ENCODE data around the gene RNPEPL1.

RNPEPL1 gene

GRCh38 chr2:240578488-240578887, 10.2 kb downstream of the RNPEPL1 start:
- no peak for DNase-seq

GRCh38 chr2:240579071-240579762, 10.9 kb downstream of the RNPEPL1 start:
- no peak for DNase-seq

DNA sequence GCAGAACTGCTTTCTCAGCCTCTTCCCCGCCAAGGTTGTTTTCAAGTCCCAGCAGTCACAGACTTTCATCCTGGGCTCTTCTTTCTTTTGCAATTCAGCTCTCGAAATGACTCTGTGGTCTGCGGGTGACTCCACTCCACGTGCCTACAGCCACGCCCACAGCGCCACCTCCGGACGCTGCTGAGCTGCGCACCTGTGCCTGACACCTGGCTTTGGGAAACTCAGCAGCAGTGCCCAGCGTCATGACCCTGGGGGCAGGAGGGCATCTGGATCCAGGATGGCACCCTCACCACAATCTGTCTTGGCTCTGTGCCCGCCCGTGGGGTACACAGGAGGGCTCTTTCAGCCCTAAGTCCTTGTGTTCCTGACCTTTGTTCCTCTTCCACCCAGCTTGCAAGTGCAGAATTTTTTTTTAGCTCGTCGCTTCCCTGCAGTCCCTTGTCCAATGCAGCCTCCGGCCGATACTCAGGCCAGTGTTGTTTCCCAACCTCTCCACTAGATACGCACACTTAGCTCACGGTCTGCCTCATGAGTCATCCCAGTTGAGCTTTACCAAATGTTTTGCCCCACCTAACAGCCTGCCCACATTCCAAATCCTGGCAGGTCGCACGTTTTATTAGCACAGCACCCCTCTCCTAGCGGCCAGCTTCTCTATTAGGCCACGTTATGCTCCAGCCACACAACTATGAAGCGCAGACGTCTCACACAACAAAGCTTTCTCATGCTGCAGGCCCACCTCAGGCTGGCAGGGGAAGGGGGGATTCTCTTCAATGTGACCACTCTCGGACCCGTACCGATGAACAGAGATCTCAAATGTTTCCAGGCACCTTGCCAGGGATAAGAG, 11.7 kb downstream of the RNPEPL1 start:
- DNase-seq, result no peak

DNA sequence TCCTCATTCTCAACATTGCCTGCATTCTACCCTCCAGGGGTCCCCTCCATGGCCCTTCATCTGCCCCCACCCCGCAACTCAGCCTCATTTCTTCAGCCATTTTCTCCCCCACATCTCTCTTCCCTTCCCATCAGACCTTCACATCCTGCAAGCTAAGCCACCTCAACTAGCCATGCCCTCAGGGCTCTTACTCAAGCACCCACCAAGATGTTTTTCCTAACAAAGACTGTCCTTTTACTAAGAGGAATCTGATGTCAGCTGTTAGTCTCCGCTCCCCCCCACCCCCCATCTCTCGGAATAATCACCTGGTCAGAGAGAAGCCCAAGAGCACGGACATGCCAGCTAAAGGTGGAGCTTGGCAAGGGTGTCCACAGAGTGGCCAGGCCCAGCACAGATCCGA, 13.5 kb downstream of the RNPEPL1 start:
- DNase-seq, result no peak

GRCh38 chr2:240582781-240583180, 14.5 kb downstream of the RNPEPL1 start:
- DNase-seq, result no peak

DNA sequence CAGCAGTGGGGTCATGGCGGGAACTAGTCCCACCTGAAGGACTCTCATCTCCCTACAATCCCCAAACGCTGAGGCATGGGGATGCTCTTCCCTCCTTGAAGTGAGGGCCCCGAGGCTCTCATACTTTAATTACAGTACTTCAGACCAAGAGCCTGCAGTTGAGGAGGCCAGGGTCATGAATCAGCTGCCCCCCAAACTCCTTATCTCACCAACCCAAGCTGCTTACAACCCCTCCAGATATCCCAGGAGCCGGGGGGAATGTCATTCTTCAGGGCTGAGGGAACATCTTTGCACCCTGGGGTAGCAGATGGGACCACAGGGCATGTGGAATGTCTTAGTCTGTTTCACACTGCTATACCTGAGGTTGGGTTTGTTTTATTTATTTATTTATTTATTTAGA, 15.5 kb downstream of the RNPEPL1 start:
- DNase-seq, result no peak

- DNase-seq, result no peak
Observed at GRCh38 chr2:240584486-240585031, 16.3 kb downstream of the RNPEPL1 start.

DNA sequence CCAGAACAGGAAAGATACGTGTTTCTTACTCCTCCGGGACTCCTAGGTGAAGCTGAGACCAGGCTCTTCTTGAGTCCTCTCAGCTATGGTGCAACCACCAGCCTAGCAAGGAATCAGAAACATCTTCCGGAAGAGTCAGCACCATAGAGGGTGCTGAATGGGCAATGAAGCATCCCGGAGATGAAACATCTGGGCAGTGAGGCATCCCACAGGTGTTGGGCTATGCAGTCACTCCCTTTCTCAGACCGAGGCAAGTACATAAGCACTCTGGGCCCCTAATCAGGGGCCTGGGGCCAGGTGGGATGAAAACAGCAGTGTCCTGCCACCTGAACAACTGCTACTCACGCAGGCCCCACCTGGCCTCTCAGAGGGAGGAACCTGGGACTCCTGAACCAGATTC, 16.8 kb downstream of the RNPEPL1 start:
- DNase-seq, result no peak

DNA sequence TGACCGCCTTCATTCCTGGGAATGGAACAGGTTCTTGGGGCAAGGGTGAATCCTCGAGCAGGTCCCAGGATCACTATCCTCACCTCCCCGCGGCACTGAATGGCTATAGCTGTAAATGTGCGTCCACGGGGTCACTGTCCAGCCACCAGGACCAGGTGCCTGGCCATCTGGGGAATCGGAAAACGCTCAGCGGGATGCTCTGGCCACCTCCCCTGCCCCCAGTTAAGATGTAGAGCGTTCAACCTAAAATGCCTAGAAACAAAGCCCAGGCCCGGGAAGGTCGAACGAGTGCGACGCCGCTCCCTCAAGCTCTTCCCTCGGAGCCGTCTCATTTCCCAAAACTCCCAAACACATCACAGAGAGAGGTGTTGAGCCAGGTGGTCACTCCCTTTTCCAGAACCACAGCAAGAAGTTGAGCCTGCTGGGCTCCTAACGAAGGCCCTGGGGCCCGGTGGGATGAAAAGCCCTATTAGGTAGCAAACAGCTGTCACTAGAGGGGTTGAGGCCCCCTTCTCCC, 17.5 kb downstream of the RNPEPL1 start:
- DNase-seq, result no peak

DNA sequence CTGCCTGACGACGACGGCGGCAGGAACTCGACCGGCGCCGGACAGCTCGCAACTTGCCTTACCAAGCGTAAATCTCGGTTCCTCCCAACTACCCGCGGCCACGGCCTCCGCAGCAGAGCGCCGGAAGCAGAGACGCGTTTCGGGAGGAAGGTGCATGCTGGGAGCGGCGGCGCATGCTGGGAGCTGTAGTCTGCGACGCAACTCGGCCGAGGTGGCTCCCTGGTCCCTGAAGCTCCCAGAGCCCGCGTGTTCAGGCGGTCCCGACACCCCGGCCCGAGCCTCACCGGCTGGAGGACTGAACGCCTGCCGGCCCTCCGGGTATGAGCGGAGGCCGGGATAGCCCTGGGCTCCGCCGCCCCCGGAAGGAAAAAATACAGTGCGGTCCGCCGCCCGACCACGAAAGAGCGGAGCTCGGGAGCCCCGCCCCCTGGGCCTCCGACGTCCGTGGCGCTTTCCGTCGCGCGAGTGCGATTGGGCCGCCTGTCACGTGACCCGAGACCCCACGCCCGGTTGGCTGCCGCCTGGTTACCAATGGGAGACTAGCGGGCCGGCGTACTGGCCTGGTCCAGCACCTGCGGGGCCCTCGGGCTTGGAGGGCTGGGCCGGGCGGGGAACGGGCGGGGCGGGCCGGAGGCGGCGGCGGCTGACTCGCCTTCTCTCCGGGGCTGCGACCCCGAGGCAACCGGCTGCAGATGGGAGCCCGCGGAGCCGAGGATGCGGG, 18.1 kb downstream of the RNPEPL1 start, which contains the start of gene CAPN10:
CAPN10 (plus strand) TSS at position 537 of the 721 bp plus-strand sequence; CDS start at position 715, 178 bp downstream.
- peak; percentile 92 for DNase-seq

DNA sequence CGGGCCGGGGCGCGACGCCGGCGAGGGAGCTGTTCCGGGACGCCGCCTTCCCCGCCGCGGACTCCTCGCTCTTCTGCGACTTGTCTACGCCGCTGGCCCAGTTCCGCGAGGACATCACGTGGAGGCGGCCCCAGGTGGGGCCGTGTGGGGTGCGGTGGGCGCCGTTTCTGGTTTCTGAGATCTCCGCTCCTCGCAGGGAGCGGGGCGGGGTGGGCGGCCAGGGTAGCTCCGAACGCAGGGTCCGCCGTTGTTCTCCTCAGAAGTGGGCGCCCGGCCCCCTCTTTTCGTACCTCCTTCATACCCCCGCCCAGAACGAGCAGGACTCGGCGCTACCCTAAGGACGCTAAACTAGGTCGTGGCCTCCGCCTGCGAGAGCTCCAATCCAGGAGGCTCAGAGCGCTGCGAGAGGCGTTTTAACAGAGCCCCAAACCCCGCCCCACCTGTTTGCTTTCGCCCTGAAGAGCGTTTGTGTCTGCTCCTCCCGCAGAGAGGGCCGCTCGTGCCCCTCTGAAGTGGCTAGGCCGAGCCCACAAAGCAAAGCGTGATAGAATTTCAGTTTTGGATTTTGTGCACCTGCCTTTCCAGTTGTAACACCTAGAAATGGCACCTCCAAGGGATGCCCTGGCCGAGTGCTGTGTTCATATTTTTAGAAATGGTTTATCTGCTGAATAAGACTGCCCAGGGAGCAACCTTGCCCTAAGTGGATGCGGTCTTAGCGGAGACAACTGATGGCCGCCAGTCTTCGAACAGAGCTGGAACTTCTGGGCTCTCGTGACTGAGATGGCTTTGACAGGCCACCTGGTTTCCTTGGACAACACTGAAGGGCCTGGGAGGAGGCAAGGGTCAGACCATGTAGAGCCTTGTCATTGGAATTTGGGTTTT, 18.9 kb downstream of the RNPEPL1 start:
- peak; percentile 68 for DNase-seq

- DNase-seq, result no peak
Observed at GRCh38 chr2:240588006-240588655, 19.8 kb downstream of the RNPEPL1 start.

DNA sequence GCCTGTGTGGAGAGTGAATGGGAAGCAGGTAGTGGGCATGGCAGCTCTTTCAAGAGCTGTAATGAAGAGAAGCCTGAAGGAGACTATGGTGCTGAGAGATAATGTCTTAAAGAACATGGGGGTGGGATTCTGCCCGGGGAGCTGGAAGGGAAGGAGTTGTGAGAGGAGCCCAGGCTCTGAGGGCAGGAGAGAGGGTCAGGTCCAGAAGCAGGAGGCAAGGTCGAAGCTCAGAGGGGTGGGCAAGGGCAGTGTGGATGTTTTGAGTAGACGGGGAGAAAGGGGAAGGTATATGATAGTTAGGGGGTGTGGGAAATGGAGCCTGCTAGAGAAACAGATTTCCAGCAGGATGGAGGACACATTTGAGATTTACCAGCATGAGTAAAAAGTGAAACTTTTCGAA, 20.4 kb downstream of the RNPEPL1 start:
- no peak for DNase-seq

GRCh38 chr2:240589375-240589774, 21.1 kb downstream of the RNPEPL1 start:
- no peak for DNase-seq

DNA sequence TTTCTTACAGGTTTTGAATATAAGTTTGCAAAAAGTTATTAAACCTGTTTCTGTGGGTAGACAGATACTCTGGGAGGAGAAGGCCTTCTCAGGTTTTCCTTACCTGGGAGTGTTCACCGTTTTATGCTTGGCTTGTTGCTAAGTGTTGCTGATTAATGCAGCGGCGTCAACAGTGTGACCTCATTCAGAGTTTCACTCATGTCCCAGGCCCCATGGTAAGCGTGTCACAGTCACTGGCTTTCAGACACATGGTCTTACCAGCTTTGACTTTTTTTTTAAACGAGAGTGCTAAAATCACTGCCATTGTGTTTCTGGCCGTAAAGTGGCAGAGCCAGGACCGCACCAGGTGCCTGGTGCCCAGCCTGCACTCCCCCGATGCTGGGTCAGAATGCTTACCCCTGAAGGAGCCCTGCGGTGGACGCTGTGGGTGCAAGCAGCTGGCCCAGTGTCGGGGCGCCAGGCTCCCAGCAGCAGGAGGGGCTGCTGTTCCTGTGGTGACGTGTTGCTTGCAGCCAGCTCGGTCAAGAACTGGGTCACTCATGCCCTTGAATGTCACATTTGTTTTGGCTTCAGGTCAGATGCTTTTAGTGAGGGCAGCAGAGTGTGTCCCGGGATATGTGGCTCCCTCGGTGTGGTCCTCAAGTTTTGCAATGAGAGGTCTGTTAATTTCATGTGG, 21.7 kb downstream of the RNPEPL1 start:
- DNase-seq, result no peak

GRCh38 chr2:240590681-240591111, 22.4 kb downstream of the RNPEPL1 start:
- DNase-seq, result no peak

DNA sequence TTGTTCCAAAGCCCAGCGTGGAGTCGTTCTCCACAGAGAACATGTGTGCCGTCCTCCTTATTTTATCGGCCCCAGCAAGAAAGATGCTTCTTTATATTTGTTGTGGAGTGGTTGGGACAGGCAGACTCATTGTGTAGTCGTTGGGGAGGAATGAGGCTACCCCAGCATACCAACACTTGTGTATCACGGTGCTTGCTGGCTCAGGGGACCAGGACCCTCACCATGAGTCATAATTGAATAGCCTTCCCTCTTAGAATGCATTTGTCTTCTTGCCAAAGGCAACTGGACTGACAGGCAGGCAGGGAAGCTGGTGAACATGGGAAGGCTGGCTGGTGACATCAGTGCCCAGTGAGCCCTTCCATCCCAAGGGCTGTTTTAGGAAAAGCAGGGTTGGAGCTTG, 22.9 kb downstream of the RNPEPL1 start:
- DNase-seq, result no peak

DNA sequence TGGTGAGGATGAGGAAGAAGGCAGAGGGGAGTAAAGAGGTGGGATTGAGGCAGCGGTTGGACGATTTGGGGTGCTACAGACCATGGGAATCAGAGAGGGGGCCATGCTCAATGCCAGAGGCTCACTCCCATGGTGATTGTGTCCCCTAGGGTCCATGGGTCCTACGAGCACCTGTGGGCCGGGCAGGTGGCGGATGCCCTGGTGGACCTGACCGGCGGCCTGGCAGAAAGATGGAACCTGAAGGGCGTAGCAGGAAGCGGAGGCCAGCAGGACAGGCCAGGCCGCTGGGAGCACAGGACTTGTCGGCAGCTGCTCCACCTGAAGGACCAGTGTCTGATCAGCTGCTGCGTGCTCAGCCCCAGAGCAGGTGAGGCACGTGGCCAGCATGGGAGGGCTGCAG, 23.5 kb downstream of the RNPEPL1 start:
- DNase-seq, result no peak

DNA sequence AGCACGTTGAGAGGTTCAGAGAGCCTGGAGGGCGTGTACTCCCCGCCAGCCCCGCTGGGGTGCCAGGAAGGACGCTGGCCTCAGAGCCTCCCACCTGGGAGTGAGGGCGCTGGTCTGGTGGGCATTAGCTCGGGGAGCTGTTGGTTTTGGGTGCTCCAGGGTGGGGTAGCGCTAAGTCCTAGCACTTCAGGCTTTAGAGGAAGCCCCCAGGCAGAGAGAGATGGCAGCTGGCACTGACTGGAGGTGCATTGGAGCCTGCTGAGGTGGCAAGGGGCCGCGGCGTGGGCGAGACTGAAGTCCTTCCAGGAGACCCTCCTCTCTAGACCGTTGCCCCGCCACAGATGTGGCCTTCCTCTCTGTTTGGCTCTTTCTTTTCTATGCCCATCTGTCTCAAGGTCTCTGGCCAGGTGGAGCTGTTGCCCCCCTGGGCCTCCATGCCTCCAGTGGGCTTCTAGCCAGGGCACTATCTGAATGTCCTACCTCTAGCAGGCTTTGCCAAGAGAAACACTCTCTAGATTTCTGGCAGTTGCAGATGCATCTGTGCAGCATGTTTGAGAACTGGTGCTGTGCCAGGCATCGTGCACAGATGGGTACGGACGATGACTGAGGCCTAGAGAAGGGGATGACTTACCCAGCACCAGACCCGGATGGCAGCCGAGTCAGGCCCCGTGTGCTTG, 24.9 kb downstream of the RNPEPL1 start:
- no peak for DNase-seq

All from NCI-H146 (cell line).